HG02623 (cell line): ENCODE data around the gene ETV2.
A peak's percentile ranks its signal among the peaks of the same experiment; 100 is the strongest.
"Not testable (repeated sequence)": the region's sequence is repeated elsewhere in the genome, so short reads cannot be mapped to it uniquely, and the experiment has no call there.

Source experiments
- ATAC-seq: cut with Tn5 transposase; IDR thresholded peaks from one replicate; pipeline ENCODE4 v1.9.1; 2021; ENCODE audit warnings: moderate library complexity; ENCODE audit not compliant: unreplicated experiment

ETV2 gene

GRCh38 chr19:35656700-35657099 lies 15.2 kb downstream of the ETV2 start:
- ATAC-seq: no peak

GRCh38 chr19:35657904-35658700 lies 16.6 kb downstream of the ETV2 start:
- no peak for ATAC-seq

GRCh38 chr19:35661995-35662340 lies 20.4 kb downstream of the ETV2 start:
- no peak for ATAC-seq

GRCh38 chr19:35663981-35664380 lies 22.4 kb downstream of the ETV2 start:
- no peak for ATAC-seq

GRCh38 chr19:35665157-35665556 lies 23.6 kb downstream of the ETV2 start:
- no peak for ATAC-seq

GRCh38 chr19:35665604-35666003 lies 24.1 kb downstream of the ETV2 start:
- no peak for ATAC-seq

- no peak for ATAC-seq
Observed at GRCh38 chr19:35666251-35666913, 24.8 kb downstream of the ETV2 start, which contains the start of gene UPK1A. Gene UPK1A, plus strand, starts transcription at chr19:35666517. Its CDS starts 296 bp downstream, at chr19:35666813.

GRCh38 chr19:35669566-35669965 lies 28.0 kb downstream of the ETV2 start:
- ATAC-seq: no peak

GRCh38 chr19:35669974-35670373 lies 28.4 kb downstream of the ETV2 start:
- no peak for ATAC-seq

- ATAC-seq: no peak
Observed at GRCh38 chr19:35670686-35671085, 29.1 kb downstream of the ETV2 start.

- no peak for ATAC-seq
Observed at GRCh38 chr19:35671818-35672217, 30.3 kb downstream of the ETV2 start.

- ATAC-seq: no peak
Observed at GRCh38 chr19:35673121-35673804, 31.7 kb downstream of the ETV2 start.

GRCh38 chr19:35675589-35676140 lies 34.1 kb downstream of the ETV2 start:
- ATAC-seq: no peak

- ATAC-seq: no peak
Observed at GRCh38 chr19:35689836-35690235, 48.3 kb downstream of the ETV2 start.

GRCh38 chr19:35691106-35691505 lies 49.6 kb downstream of the ETV2 start:
- not testable (repeated sequence) for ATAC-seq

- ATAC-seq: no peak
Observed at GRCh38 chr19:35692010-35692409, 50.5 kb downstream of the ETV2 start.

- no peak for ATAC-seq
Observed at GRCh38 chr19:35693422-35693821, 51.9 kb downstream of the ETV2 start.

- peak; percentile 79 for ATAC-seq
Observed at GRCh38 chr19:35693835-35694599, 52.5 kb downstream of the ETV2 start.
